Kidney glomerular epithelial cell (primary cell): ENCODE results near the gene CUEDC1.
"Not testable (repeated sequence)": the region's sequence is repeated elsewhere in the genome, so short reads cannot be mapped to it uniquely, and the experiment has no call there.

ENCODE experiments used
- DNase-seq: peaks from one replicate; lab custom pipeline; 2025; lab: John Stamatoyannopoulos, UW

The CUEDC1 gene

GRCh38 chr17:57938061-57938502 is 17.1 kb downstream of the CUEDC1 start:
- DNase-seq = no peak

DNA sequence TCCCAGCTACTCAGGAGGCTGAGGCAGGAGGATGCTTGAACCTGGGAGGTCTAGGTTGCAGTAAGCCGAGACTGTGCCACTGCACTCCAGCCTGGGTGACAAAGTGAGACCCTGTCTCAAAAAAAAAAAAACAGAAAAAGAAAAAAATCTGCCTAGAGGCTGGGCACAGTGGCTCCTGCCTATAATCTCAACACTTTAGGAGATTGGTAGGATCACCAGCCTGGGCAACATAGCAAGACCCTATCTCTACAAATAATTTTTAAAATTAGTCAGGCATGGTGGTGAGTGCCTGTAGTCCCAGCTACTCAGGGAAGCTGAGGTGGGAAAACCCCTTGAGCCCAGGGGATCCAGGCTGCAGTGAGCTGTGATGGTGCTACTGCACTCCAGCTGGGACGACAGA is 17.7 kb downstream of the CUEDC1 start:
- no peak for DNase-seq

- DNase-seq = no peak
Measured at GRCh38 chr17:57935833-57936807, 19.1 kb downstream of the CUEDC1 start.

GRCh38 chr17:57931488-57932137 is 23.6 kb downstream of the CUEDC1 start:
- no peak for DNase-seq

DNA sequence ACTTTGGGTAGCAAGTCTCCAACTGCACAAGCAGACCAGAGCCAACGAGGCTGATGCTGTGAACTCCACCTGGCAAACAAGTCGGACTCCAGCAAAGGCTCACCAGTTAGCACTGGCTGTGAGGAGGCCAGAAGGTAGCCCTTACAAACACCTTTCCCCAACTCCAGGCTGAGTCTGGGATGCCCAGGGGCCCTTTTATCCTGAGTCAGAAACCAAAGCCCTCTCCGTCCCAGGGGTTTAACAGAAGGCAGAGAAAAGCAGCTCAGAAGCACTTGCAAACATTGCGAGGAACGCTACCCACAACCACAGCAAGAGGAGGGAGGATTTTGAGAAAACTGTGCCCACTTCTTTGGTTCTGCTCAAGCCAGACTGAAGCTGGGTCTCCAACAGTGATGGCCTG is 25.0 kb downstream of the CUEDC1 start:
- no peak for DNase-seq

DNA sequence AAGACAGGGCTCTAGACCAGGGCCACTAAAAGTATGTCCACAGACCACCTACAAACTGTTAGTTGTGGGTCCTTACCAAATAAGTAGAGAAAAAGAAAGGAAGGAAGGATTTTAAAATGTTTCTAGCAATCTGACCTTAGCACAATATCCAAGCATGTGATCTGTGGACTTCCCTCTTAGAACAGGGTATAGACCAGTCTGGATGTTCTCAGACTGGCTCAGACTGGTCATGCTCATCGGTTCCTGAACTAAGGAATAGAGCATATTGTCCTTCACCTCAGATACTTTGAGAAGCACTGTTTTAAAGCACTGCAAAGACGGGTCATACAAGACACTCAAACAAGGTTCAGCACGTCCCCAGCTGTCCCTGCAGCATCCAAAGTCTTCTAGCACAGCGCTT is 25.8 kb downstream of the CUEDC1 start:
- no peak for DNase-seq

DNA sequence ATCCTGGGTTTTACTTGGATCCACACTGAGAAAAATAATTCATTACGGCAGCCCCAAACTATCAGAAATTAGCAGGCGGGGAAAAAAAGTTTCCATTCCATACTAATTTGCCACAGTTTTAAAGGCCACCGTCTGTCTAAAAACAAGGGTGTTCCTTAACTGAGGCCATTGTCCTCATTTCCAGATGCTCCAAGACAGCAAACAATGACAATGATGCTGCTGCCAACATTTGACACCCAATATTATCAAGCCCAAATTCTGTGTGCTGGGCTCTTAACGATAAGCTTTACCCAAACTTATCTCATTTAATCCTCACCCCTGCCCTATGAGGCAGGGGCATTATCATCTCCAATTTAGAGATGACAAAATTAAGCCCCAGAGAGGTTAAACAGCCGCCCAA is 26.3 kb downstream of the CUEDC1 start:
- no peak for DNase-seq

- peak; percentile 53 for DNase-seq
Measured at GRCh38 chr17:57927048-57927723, 28.0 kb downstream of the CUEDC1 start.

- DNase-seq = no peak
Measured at GRCh38 chr17:57926723-57927047, 28.5 kb downstream of the CUEDC1 start.

DNA sequence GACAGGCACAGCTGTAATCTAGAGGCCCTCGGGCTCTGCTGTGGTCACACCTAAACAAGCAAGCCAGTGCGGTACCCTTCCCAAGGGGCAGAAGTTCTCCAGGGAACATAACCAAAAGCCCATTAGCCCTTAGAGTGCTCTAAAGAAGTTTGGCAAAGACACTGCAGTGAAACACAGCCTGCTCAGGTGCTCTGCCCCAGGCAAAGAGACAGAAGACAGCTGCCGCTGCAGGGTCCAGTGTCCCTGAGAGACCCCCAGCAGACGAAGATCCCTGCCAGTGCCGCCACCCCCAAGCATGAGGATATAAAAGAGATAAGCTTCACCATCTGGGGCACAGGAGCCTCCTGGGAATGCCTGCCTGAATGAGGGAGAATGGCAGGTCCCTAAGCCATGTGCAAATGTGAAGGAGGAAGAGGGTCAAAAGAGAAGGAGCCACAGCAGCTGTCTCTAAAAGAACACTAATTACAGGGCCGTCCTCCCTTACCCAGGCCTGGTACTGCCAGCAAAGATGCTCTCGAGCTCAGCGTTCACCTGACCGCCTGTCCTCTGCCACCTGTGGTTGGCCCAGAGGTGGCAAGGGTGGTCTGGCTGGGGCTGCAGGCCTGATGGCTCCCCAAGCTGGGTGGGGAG is 29.7 kb downstream of the CUEDC1 start:
- DNase-seq = no peak

- peak; percentile 51 for DNase-seq
Measured at GRCh38 chr17:57924677-57925076, 30.5 kb downstream of the CUEDC1 start.

- DNase-seq = no peak
Measured at GRCh38 chr17:57923182-57923872, 31.9 kb downstream of the CUEDC1 start.

DNA sequence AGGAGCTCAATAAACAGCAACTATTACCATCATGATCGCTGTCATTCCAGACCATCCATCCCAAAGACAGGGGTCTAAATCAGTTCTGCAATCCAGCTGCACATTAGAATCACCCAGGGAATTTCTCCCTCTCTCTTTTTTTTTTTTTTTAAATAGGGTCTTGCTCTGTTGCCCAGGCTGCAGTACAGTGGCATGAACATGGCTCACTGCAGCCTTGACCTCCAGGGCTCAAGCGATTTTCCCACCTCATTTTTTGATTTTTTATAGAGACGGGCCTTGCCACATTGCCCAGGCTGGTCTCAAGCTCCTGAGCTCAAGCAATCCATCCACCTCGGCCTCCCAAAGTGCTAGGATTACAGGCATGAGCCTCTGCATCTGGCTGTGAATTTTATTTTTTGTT is 32.5 kb downstream of the CUEDC1 start:
- not testable (repeated sequence) for DNase-seq

DNA sequence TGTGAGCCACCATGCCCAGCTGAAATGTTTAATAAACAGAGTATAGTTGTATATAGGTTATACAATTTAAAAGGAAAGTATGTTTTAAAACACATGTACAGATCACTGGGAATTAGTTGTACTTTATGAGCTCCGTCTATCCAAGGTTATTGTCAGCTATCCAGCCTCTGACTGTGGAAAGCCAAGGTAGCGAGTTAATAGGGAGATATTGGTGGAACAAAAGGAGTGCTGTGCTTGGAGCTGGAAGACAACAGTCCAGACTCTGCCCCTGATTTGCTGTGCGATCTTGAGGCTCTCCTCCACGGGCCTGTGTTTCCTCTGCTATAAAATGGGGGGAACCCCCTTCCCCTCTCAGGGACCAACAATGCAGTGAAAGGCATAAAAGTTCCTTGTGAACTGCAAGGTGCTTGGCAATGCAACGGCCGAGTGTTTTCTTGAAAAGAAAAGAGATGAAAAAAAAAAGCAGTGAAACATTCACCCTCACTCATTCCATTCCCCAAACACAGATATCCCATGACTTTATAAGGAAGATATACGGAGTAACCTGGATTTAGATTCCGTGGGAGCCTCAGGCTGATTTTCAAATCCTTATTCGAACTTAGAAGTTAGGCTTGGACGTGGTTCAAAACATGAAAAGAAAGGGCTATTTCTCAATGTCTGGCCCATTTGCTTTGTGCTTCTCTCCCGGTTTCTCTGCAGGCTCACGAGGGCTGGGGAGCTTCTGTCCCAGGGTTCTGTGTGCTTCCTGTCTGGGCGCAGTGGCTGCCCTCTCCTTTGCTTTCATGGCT is 34.1 kb downstream of the CUEDC1 start:
- no peak for DNase-seq

DNA sequence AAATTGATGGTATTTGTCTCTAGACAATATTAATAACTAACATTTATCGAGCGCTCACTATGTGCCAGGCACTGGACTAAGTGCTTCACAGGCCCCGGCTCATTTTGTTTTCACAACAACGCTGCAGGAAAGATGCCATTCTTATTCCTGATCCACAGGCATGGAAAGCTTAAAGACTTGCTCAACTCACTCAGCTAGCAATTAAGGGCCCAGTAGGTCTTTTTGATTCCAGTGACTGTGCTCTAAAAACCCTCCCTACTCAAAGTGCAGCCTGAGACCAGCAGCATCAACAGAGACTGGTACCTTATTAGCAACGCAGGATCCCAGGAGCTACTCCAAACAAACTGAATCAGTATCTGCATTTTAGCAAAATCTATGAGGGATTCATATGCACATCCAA is 35.3 kb downstream of the CUEDC1 start:
- no peak for DNase-seq

DNA sequence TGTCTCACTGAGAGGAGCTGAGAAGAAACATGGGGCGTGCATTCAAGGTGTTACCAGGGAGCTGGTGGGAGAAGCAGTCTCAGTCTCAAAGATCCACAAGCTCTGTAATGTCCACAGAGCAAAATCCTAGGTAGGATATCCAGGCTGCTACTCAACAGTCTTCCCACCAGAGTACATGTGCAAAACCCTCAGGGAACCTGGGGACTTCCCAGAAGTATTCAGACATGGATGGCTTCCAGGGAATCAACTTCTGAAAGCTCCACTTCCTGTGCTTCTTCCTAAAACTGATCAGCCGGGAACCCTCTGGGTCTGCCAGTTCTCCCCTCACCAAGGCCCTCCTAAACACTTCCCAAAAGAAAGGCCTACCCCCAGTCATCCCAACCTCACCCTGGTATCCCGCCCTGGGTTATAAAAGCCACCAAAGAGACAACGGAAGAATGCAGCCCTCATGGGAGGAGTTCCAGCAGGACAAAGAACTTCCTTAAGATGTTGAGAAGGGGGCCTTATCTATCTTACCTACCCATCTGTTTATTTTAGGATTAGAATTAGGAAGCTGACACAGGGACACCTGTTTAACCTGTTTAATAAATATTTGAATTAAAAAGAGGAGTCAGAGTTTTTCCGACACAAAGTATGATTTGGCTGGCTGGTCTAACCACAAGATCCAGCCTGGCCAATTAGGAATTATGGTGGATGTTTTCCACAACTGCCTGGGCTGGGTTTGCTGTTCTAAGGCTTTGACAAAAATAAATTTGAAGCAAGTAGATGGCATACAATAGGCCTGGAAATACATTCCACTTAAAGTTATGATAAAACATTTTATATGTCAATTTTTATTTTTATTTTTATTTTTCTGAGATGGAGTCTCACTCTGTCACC is 37.0 kb downstream of the CUEDC1 start:
- DNase-seq = no peak

GRCh38 chr17:57916925-57917858 is 38.0 kb downstream of the CUEDC1 start:
- DNase-seq = no peak

GRCh38 chr17:57915985-57916757 is 39.0 kb downstream of the CUEDC1 start:
- no peak for DNase-seq
